H9 (cell line): Measurements from ENCODE around the gene GPR68. TPM values are rescaled to one million over a fixed set of nuclear protein-coding genes. Genes with fewer than 3 reads are reported as not detected.

Experiments used
- DNase-seq: peaks from one replicate; pipeline ENCODE4 v3.0.0-alpha.2; 2017
- H2AFZ ChIP-seq: one replicate; pipeline ENCODE4 v1.6.1; 2013; ENCODE audit warnings: mild to moderate bottlenecking, low read length, control low read depth, moderate library complexity
- H2AK5ac ChIP-seq: 2 replicates; pipeline ENCODE4 v1.6.1; 2013; ENCODE audit warnings: low read length, control low read depth, mixed read lengths; ENCODE audit not compliant: insufficient read length
- H2BK120ac ChIP-seq: one replicate; pipeline ENCODE4 v1.6.1; 2013; ENCODE audit warnings: low read depth, mild to moderate bottlenecking, low read length, control low read depth, inconsistent platforms; ENCODE audit not compliant: poor library complexity, severe bottlenecking
- H2BK12ac ChIP-seq: 2 replicates; pipeline ENCODE4 v1.6.1; 2013; ENCODE audit warnings: low read length, control low read depth, mixed read lengths, low read depth; ENCODE audit not compliant: insufficient read length
- H2BK15ac ChIP-seq: 2 replicates; pipeline ENCODE4 v1.6.1; 2013; ENCODE audit warnings: low read depth, low read length, control low read depth
- H2BK20ac ChIP-seq: one replicate; pipeline ENCODE4 v1.6.1; 2013; ENCODE audit warnings: low read depth, mild to moderate bottlenecking, low read length, control low read depth, inconsistent platforms; ENCODE audit not compliant: poor library complexity, severe bottlenecking
- H2BK5ac ChIP-seq: 2 replicates; pipeline ENCODE4 v1.6.1; 2013; ENCODE audit warnings: low read length, control low read depth, mixed read lengths; ENCODE audit not compliant: insufficient read length
- H3K14ac ChIP-seq: 2 replicates; pipeline ENCODE4 v1.6.1; 2013; ENCODE audit warnings: low read length, control low read depth; ENCODE audit not compliant: insufficient read depth
- H3K18ac ChIP-seq: 2 replicates; pipeline ENCODE4 v1.6.1; 2013; ENCODE audit warnings: low read depth, mild to moderate bottlenecking, mixed read lengths, low read length, control low read depth; ENCODE audit not compliant: insufficient read length
- H3K23ac ChIP-seq: 2 replicates; pipeline ENCODE4 v1.6.1; 2013; ENCODE audit warnings: low read length, control low read depth, mixed read lengths, low read depth; ENCODE audit not compliant: insufficient read length
- H3K23me2 ChIP-seq: 2 replicates; pipeline ENCODE4 v1.6.1; 2013; ENCODE audit warnings: low read depth, mild to moderate bottlenecking, mixed read lengths, low read length, control low read depth; ENCODE audit not compliant: insufficient read length, poor library complexity, severe bottlenecking
- H3K27ac ChIP-seq: 2 replicates; pipeline ENCODE4 v1.5.1; 2013; ENCODE audit warnings: low read length, control low read depth, mixed read lengths, low read depth; ENCODE audit not compliant: insufficient read length
- H3K27me3 ChIP-seq: 2 replicates; pipeline ENCODE4 v1.6.1; 2013; ENCODE audit warnings: low read length, control low read depth, inconsistent platforms; ENCODE audit not compliant: insufficient read depth
- H3K4ac ChIP-seq: 2 replicates; pipeline ENCODE4 v1.6.1; 2013; ENCODE audit warnings: low read depth, mild to moderate bottlenecking, control low read depth, inconsistent platforms, low read length, moderate library complexity
- H3K4me1 ChIP-seq: 2 replicates; pipeline ENCODE4 v1.6.1; 2013; ENCODE audit warnings: low read length, control low read depth, inconsistent platforms; ENCODE audit not compliant: insufficient read depth
- H3K4me2 ChIP-seq: 2 replicates; pipeline ENCODE4 v1.6.1; 2013; ENCODE audit warnings: low read length, control low read depth, mixed read lengths; ENCODE audit not compliant: insufficient read length, insufficient read depth
- H3K56ac ChIP-seq: 2 replicates; pipeline ENCODE4 v1.6.1; 2013; ENCODE audit warnings: low read depth, mild to moderate bottlenecking, mixed read lengths, low read length, control low read depth; ENCODE audit not compliant: insufficient read length
- H3K79me1 ChIP-seq: 2 replicates; pipeline ENCODE4 v1.6.1; 2013; ENCODE audit warnings: low read depth, mild to moderate bottlenecking, moderate library complexity, low read length, control low read depth, inconsistent platforms; ENCODE audit not compliant: insufficient read depth, poor library complexity, severe bottlenecking
- H3K79me2 ChIP-seq: 2 replicates; pipeline ENCODE4 v1.6.1; 2013; ENCODE audit warnings: low read length, control low read depth, inconsistent platforms; ENCODE audit not compliant: insufficient read depth
- H3K9ac ChIP-seq: 2 replicates; pipeline ENCODE4 v1.6.1; 2013; ENCODE audit warnings: low read length, control low read depth, mixed read lengths; ENCODE audit not compliant: insufficient read length; ENCODE audit errors: extremely low read depth
- H3K9me3 ChIP-seq: one replicate; pipeline ENCODE4 v1.6.1; 2013; ENCODE audit warnings: low read depth, low read length, inconsistent platforms; ENCODE audit not compliant: control insufficient read depth
- H3T11ph ChIP-seq: one replicate; pipeline ENCODE4 v1.6.1; 2013; ENCODE audit warnings: mild to moderate bottlenecking, low read length, control low read depth, inconsistent platforms
- H4K20me1 ChIP-seq: one replicate; pipeline ENCODE4 v1.6.1; 2013; ENCODE audit not compliant: control insufficient read depth, insufficient read length, insufficient read depth
- H4K5ac ChIP-seq: 2 replicates; pipeline ENCODE4 v1.6.1; 2013; ENCODE audit warnings: low read depth, mild to moderate bottlenecking, mixed read lengths, low read length, control low read depth; ENCODE audit not compliant: insufficient read length
- H4K8ac ChIP-seq: replicated peaks from 2 replicates; pipeline ENCODE4 v1.6.1; 2013; ENCODE audit warnings: low read length, control low read depth, mixed read lengths, low read depth; ENCODE audit not compliant: insufficient read length
- H4K91ac ChIP-seq: 2 replicates; pipeline ENCODE4 v1.6.1; 2013; ENCODE audit warnings: low read depth, mild to moderate bottlenecking, moderate library complexity, mixed read lengths, low read length, control low read depth; ENCODE audit not compliant: insufficient read length
- H3K27ac Mint-ChIP-seq, 3 experiments: 2 replicates in 2 of 3; 3 replicates in 1 of 3; pipeline ENCODE4 v1.8.0; 2020 to 2021; ENCODE audit warnings: mixed read lengths in 3 of 3, mild to moderate bottlenecking in 1 of 3, moderate library complexity in 1 of 3
- H3K27me3 Mint-ChIP-seq: 2 replicates; pipeline ENCODE4 v1.8.0; 2021; ENCODE audit warnings: low read depth, mild to moderate bottlenecking, moderate library complexity, mixed read lengths
- H3K36me3 Mint-ChIP-seq, 3 experiments: 2 replicates in 2 of 3; 3 replicates in 1 of 3; pipeline ENCODE4 v1.8.0; 2020 to 2021; ENCODE audit warnings: low read depth in 3 of 3, mixed read lengths in 3 of 3; ENCODE audit not compliant: insufficient read depth in 1 of 3
- H3K4me1 Mint-ChIP-seq, 2 experiments: 2 replicates each; pipeline ENCODE4 v1.8.0; 2020; ENCODE audit warnings: mixed read lengths in 2 of 2
- H3K4me3 Mint-ChIP-seq, 2 experiments: 2 replicates in 1 of 2; 3 replicates in 1 of 2; pipeline ENCODE4 v1.8.0; 2020 to 2021; ENCODE audit warnings: mild to moderate bottlenecking in 2 of 2, mixed read lengths in 2 of 2, moderate library complexity in 1 of 2
- H3K9me3 Mint-ChIP-seq, 2 experiments: 2 replicates in 1 of 2; 3 replicates in 1 of 2; pipeline ENCODE4 v1.8.0; 2020; ENCODE audit warnings: mild to moderate bottlenecking in 2 of 2, mixed read lengths in 2 of 2, moderate library complexity in 1 of 2
- CTCF ChIP-seq: fragments of 200-600 bp; sonication (generic); conservative IDR thresholded peaks from 3 replicates; pipeline ENCODE4 v1.8.0; 2021; ENCODE audit warnings: antibody characterized with exemption, mild to moderate bottlenecking
- WGBS: extraction: QIAGEN DNeasy Blood & Tissue Kit; methylation state at CpG from one replicate; pipeline ENCODE4 v1.1.7; 2013; ENCODE audit warnings: missing lambda C conversion rate, low lambda C conversion rate, mixed read lengths; ENCODE audit not compliant: insufficient read length; ENCODE audit errors: extremely low coverage; 5-methylcytosine and 5-hydroxymethylcytosine counted together
- total RNA-seq: library from RNA; stranded (reverse); gene quantifications from 2 replicates; pipeline ENCODE4 v1.2.1, GENCODE V29; 2021

The GPR68 gene
- total RNA-seq, 1 experiment from 2014 or later, result 0.33 TPM

- H3K23ac ChIP-seq, result no peak overlapping the region
- Mint-ChIP-seq H3K36me3 (peaks cover 6 to 73% (median 37%) of the 10 kb centered on the region in 3 experiments; a peak in 6 of 7 replicates), H3K9me3 (no peaks in the 10 kb centered on the region), H3K27me3 (no peaks in the 10 kb centered on the region), H3K4me3 (no peak overlapping the region), H3K27ac (peak overlapping the region in 2 of 3 experiments; percentile 18 to 85; a peak in 2 of 7 replicates), H3K4me1 (peaks cover 0 to 3% of the 10 kb centered on the region in 2 experiments; a peak in 1 of 4 replicates)
- no peak overlapping the region for H2BK20ac ChIP-seq
- no peaks in the 10 kb centered on the region for H3K79me2 ChIP-seq
- H2BK5ac ChIP-seq, result no peak overlapping the region
- no peak overlapping the region for H2BK12ac ChIP-seq
- H4K8ac ChIP-seq, result no peak overlapping the region
- H3K23me2 ChIP-seq, result no peaks in the 10 kb centered on the region
- DNase-seq, result no peak
- no peaks in the 10 kb centered on the region for H3K79me1 ChIP-seq
- H3K27me3 ChIP-seq, result no peaks in the 10 kb centered on the region
- H2AK5ac ChIP-seq, result no peak overlapping the region
- no peaks in the 10 kb centered on the region for H3K9me3 ChIP-seq
- no peak overlapping the region for H3K18ac ChIP-seq
- no peak overlapping the region for H4K5ac ChIP-seq
- no peaks in the 10 kb centered on the region for H3K4me1 ChIP-seq
- TF ChIP-seq CTCF, result no peak
- H3K56ac ChIP-seq, result no peak overlapping the region
- H3K14ac ChIP-seq, result no peak overlapping the region
- H2BK120ac ChIP-seq, result no peak overlapping the region
- H3K4ac ChIP-seq, result no peak overlapping the region
- no peak overlapping the region for H3T11ph ChIP-seq
- no CpG with 5 or more reads among the region's 4 CpGs for WGBS
- no peak overlapping the region for H4K91ac ChIP-seq
- no peak overlapping the region for H2AFZ ChIP-seq
- no peak overlapping the region for H3K4me2 ChIP-seq
- H3K27ac ChIP-seq, result no peak overlapping the region
- no peaks in the 10 kb centered on the region for H4K20me1 ChIP-seq
- no peak overlapping the region for H3K9ac ChIP-seq
- no peak overlapping the region for H2BK15ac ChIP-seq
These were observed 39.2 kb upstream of the GPR68 start for GRCh38 chr14:91283666-91284065.
